Measurements from ENCODE around the gene SLC7A10. TPM values are rescaled to one million over a fixed set of nuclear protein-coding genes. Genes with fewer than 3 reads are reported as not detected.

The SLC7A10 gene
- polyA plus RNA-seq (ENCODE audit: insufficient read length) = 8.0 TPM

GRCh38 chr19:33225458-33225926 lies at the start of gene SLC7A10:
Gene SLC7A10, minus strand, starts transcription at chr19:33225850. Its CDS starts 147 bp downstream, at chr19:33225703.
- no peak for DNase-seq (ENCODE audit: low read depth)

GRCh38 chr19:33274663-33275558 lies 49.3 kb upstream of the SLC7A10 start:
- DNase-seq (ENCODE audit: low read depth) = no peak

- no peak for DNase-seq (ENCODE audit: low read depth)
These were observed 48.4 kb upstream of the SLC7A10 start for GRCh38 chr19:33273881-33274662.

- no peak for DNase-seq (ENCODE audit: low read depth)
These were observed 47.6 kb upstream of the SLC7A10 start for GRCh38 chr19:33273065-33273736.

GRCh38 chr19:33271246-33272021 lies 45.8 kb upstream of the SLC7A10 start:
- DNase-seq (ENCODE audit: low read depth) = no peak

- no peak for DNase-seq (ENCODE audit: low read depth)
These were observed 45.1 kb upstream of the SLC7A10 start for GRCh38 chr19:33270769-33271168.

- no peak for DNase-seq (ENCODE audit: low read depth)
These were observed 43.4 kb upstream of the SLC7A10 start for GRCh38 chr19:33269016-33269415.

- no peak for DNase-seq (ENCODE audit: low read depth)
These were observed 42.7 kb upstream of the SLC7A10 start for GRCh38 chr19:33268162-33268991.

GRCh38 chr19:33267706-33268105 lies 42.1 kb upstream of the SLC7A10 start:
- no peak for DNase-seq (ENCODE audit: low read depth)

- no peak for DNase-seq (ENCODE audit: low read depth)
These were observed 41.4 kb upstream of the SLC7A10 start for GRCh38 chr19:33266974-33267484.

- no peak for DNase-seq (ENCODE audit: low read depth)
These were observed 39.3 kb upstream of the SLC7A10 start for GRCh38 chr19:33264881-33265445.

GRCh38 chr19:33263325-33264023 lies 37.8 kb upstream of the SLC7A10 start:
- no peak for DNase-seq (ENCODE audit: low read depth)

- no peak for DNase-seq (ENCODE audit: low read depth)
These were observed 36.0 kb upstream of the SLC7A10 start for GRCh38 chr19:33261511-33262189.

GRCh38 chr19:33260628-33261418 lies 35.2 kb upstream of the SLC7A10 start:
- no peak for DNase-seq (ENCODE audit: low read depth)

- no peak for DNase-seq (ENCODE audit: low read depth)
These were observed 33.9 kb upstream of the SLC7A10 start for GRCh38 chr19:33259539-33259938.

- DNase-seq (ENCODE audit: low read depth) = no peak
These were observed 32.2 kb upstream of the SLC7A10 start for GRCh38 chr19:33257828-33258227.

- no peak for DNase-seq (ENCODE audit: low read depth)
These were observed 30.6 kb upstream of the SLC7A10 start for GRCh38 chr19:33256261-33256660.

- DNase-seq (ENCODE audit: low read depth) = no peak
These were observed 30.1 kb upstream of the SLC7A10 start for GRCh38 chr19:33255781-33256180.

Measured in forelimb muscle (tissue), 1 donor.